Stimulated activated CD4-positive, alpha-beta T cell treated with anti-CD3 and anti-CD28 coated beads, TNF-alpha, amount 100 ng/mL, for 4 hours (primary cell): ENCODE measurements around the gene SEPTIN7.
"Not testable (repeated sequence)": the region's sequence is repeated elsewhere in the genome, so short reads cannot be mapped to it uniquely, and the experiment has no call there.

Experiments
- DNase-seq, 3 experiments: peaks; one replicate each; pipeline ENCODE4 v3.0.0-alpha.2; 2020; ENCODE audit warnings: low read depth in 3 of 3

SEPTIN7 gene

GRCh38 chr7:35800718-35801391 is at the start of gene SEPTIN7:
Gene SEPTIN7 (plus strand): TSS chr7:35801057. CDS start chr7:35801210, 153 bp downstream.
- DNase-seq = peak; percentile 95 to 99 (median 98)

GRCh38 chr7:35752742-35753141 is 48.1 kb upstream of the SEPTIN7 start:
- no peak for DNase-seq

GRCh38 chr7:35753761-35754603 is 46.9 kb upstream of the SEPTIN7 start:
- no peak for DNase-seq

DNA sequence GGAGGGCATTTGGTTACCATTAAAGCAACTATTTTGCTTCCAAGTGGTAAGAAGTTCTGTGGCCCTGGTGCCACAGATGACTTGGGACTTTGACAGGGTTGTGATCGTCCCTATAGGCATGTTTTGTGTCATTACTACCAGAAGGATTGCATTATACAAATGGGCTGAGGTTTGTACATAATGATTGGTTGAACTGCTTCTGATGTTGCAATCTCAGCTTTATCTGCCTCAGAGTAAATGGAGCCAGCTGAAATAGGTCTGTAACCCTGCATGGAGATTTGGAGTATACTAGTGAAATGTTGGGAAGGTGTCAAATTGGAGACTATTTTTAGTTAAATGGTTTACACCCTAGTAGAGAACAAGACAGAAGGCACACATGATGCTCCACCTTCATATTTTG is 46.1 kb upstream of the SEPTIN7 start:
- no peak for DNase-seq

DNA sequence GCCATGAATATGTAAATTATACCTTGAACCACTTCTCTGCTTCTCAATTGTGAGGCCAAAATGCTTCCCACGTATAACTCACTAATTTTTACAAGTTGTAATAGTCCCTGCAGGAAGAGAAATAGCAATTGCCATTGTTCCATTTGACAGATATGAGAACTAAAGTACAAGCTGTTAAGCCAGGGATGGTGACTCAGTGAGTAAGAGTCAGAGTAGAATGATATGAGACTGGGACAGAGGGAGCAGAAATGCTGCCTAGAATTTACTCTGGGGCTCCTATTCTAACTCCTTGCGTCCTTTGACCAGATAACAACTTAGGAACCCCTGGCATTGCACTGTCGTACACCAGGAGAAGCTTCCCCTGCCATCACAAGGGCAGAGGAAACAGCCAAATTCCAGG is 45.1 kb upstream of the SEPTIN7 start:
- DNase-seq = no peak

- not testable (repeated sequence) for DNase-seq
Observed at GRCh38 chr7:35756453-35756852, 44.4 kb upstream of the SEPTIN7 start.

DNA sequence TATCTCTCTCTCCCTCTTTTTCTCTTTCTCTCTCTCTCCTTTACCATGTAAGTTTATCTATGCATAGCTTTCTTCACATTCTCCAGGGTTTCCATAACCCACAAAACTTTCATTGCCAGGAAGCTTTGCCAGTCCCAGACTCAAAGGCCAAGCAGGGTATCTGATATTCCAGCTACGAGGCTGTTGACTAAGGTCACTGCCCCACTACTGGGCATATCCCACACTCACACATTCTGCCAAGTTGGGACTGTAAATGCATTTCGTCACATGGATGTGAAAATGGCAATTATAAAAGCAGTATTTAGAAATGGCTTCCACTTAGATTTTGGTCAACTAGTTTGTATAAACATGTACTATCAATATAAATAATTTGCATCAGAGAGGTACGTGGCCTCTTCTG is 43.3 kb upstream of the SEPTIN7 start:
- DNase-seq = no peak

- no peak for DNase-seq
Observed at GRCh38 chr7:35758421-35758820, 42.4 kb upstream of the SEPTIN7 start.

GRCh38 chr7:35760143-35760745 is 40.6 kb upstream of the SEPTIN7 start:
- no peak for DNase-seq

- no peak for DNase-seq
Observed at GRCh38 chr7:35761871-35762677, 38.8 kb upstream of the SEPTIN7 start.

GRCh38 chr7:35762781-35763180 is 38.1 kb upstream of the SEPTIN7 start:
- DNase-seq = no peak

DNA sequence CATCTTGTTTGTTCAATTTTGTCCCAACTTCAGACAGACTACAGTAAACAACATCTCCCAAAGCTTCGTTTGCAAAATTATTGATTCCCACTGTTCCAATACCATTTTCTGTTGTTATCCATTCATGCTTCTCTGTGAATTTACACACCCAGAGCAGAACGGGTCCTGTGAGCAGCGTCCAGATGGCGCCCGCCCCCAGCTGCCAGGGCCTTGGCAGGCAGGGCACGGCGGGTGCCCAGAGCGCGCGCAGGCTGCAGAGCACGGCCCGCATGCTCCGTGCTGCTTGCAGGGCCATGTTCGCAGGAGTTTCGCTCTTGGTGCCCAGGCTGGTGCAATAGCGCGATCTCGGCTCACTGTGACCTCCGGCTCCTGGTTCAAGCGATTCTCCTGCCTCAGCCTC is 32.5 kb upstream of the SEPTIN7 start:
- no peak for DNase-seq

DNA sequence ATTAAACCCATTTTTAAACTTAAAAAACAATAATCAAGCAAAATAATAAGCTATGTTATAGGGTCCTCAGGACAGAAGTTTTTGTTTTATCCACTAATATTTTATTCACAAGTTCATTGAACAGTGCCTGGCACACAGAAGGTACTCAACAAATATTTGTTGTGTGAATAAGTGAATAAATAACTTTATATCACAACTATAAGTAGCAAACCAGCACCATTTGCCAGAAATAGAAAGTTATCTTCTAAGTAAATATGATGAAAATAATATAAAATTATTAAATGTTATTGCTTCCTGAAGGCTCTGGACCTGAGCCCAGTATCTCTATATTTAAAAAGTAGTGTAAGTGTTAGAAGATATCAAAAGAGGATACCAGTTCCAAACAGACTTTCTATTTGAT is 29.1 kb upstream of the SEPTIN7 start:
- DNase-seq = no peak

DNA sequence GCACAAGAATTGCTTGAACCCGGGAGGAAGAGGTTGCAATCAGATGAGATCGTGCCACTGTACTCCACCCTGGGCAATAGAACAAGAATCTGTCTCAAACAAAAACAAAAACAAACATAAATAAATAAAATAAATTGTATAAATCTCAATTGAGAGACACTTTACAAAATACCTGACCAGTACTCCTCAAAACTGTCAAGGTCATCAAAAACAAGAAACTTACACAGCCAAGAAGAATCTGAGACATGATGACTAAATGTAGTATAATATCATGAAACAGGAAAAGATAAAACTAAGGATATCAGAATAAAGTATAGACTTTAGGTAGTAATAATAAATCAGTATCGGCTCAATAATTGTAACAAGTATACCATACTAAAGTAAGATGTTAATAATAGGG is 26.9 kb upstream of the SEPTIN7 start:
- DNase-seq = no peak

DNA sequence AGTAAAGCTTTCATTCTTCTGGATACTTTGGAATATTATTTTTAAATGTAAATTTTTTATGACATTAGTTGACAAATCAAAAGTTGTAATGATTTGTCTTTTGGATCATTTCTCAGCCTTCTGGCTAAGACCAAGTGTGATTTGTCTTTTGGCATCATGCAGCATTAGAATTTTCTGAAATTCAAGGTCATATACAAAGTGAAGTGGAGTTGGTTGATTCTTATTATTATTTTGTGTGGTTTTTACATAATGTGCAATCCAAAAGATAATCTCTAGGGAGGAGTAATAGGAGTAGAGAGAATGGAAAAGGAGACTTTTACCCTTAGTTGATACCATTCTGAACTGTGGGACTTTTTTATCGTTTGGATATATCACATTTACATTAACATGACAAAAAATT is 24.2 kb upstream of the SEPTIN7 start:
- no peak for DNase-seq

DNA sequence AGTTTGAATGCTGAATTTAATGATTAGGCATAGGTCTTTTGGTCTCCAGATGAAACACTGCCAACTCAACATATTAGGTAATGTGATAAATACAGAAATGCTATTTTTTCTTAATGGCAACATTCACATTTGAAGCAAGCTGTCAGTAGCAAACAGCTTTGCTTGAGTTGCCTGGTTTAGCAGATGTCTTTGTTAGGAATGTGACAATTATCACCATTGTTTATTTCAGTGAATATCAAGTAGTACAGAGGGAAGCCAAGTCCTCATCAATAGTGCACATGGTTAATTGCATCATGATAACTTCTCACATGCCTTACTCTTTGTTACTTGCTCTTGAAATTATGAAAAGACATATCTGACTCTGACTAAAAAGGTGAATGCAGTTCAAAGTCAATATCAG is 23.7 kb upstream of the SEPTIN7 start:
- DNase-seq = no peak

DNA sequence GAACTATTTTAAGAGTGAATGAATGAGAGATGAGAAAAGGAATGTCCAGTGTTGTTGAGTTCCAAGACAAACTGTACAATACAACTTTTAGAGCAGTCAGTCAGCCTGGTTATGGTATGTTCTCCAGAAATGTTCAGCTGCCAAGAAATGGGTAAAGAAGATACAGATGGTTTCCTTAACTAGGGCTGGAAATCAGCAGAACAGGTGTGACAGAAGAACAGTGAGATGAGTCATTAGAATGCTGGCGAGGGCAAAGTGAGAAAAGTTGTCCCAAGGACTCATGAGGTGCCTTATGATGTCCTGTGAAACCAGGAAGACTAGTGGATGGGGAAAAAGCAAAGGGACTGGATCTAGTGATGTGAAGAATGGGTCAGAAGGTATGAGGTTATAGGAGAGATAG is 20.8 kb upstream of the SEPTIN7 start:
- DNase-seq = no peak

- DNase-seq = no peak
Observed at GRCh38 chr7:35781200-35781701, 19.6 kb upstream of the SEPTIN7 start.

DNA sequence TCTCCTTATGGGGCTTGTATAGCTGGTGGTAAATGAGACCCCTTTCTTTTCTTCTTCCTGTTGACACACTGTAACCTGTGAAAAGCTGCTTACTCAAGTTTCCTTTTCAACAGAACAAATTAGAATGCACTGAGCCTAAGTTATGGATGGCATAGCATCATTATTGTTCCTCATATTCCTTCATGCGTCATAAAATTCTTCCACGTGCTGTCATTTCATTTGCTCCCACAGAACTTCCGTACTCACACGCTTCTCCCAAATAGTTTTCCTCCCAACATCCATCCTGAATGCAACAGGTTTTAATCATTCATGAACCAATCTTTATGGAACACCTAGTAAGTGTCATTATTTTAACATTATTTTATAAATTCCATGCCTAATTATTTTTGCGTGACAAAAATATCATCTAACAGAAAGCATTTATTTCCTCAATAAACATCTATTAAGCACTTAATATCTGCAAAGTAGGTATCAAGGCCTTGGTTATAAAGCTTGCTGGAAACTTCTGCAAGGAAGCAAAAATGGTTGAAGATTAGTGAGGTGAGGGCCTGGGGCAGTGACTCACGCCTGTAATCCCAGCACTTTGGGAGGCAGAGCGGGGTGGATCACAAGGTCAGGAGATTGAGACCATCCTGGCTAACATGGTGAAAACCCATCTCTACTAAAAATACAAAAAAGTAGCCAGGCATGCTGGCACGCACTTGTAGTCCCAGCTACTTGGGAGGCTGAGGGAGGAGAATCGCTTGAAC is 18.9 kb upstream of the SEPTIN7 start:
- no peak for DNase-seq

DNA sequence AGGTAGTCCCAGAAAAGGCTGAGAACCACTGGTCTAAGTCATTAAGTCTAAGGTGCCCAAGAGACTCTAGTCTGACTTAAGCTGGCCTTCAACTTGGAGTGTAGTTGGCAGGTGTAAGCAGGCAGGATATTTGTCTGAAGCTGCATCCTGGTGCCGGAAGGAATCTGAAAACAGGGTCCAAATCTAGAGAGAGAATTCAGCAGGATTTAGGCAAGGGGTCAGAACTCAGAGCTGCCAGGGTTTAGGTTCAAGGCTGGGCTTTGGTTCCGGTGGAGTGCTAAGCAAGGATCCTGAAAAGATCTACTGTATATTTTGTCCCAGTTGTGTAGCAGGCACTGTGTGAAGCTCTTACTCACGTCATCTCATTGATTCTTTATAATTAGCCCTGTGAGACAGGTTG is 16.5 kb upstream of the SEPTIN7 start:
- DNase-seq = no peak

DNA sequence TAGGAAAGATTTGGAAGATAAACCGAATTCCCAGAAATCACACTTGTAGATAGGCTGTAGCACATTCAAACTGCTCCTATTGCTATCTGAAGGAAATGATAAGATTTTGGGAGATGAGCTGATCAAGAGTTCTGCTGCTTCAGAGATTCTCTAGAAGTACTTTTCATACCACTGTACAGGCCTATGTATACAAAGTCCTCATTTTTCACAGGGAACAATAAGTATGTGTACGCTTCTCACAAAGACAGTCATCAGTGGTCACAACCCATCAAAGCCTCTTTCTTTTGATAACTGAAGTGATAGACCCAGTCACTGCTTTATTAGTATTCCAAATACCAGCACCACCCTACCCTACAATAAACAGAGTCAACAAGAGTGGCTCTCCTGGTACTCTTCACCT is 15.6 kb upstream of the SEPTIN7 start:
- DNase-seq = no peak
